Effector CD4-positive, alpha-beta T cell (primary cell): ENCODE results near the gene SLC15A4.
"Not testable (repeated sequence)": the region's sequence is repeated elsewhere in the genome, so short reads cannot be mapped to it uniquely, and the experiment has no call there.

Experiments
- DNase-seq: peaks from one replicate; pipeline ENCODE4 v3.0.0-alpha.2; 2020

Gene SLC15A4

DNA sequence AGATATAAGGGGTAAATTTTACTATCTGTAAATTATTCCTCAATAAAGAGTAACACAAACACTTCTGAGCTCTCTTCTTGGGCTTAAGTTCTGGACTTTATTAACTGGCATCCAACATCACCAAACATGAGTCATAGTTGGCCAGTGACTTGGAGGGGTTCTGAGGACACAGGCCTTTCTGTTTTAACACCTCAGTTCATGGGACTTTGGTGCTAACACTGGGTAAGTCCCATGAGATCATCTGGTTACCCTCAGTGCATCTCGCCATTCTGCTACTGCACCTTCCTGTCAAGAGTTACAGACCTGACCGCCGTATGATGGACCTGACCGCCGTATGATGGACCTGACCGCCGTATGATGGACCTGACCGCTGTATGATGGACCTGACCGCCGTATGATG is 9.9 kb downstream of the SLC15A4 start:
- DNase-seq = no peak

DNA sequence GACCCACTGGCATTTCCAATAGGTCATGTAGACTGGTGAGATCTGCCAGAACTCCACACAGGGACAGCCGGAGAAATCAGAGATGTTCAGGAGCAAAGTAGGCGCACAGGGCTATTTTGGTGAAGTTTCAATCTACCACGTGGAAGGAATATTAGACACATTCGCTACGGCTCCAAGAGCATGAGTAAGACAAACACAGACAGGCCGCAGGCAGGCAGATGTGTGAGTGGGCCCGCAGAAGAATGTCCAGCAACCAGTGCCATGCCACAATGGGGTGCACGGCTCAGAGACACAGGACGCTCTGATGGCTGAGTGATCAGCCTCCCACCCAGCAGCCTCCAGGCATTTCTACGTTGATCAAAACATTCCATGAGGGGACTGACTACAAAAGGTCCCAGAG is 10.4 kb downstream of the SLC15A4 start:
- DNase-seq = no peak

DNA sequence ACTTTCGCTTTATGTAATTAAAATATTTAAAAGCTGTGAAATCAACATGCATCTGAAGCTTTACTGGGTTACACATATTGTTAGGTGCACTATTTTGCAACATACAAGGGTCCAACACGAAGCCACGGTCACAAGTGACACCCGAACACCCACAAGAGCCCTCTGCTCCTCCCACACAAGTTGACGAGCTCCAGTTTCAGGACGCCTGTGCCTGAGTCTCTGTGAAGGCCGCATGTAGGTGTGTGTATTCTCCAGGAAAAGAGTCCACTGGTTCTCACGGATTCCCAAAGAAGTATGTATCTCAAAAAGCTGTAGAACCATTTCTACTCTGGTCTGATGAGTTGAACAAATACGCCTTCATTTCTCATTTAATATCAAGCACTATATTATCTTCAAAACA is 12.0 kb downstream of the SLC15A4 start:
- DNase-seq = no peak

DNA sequence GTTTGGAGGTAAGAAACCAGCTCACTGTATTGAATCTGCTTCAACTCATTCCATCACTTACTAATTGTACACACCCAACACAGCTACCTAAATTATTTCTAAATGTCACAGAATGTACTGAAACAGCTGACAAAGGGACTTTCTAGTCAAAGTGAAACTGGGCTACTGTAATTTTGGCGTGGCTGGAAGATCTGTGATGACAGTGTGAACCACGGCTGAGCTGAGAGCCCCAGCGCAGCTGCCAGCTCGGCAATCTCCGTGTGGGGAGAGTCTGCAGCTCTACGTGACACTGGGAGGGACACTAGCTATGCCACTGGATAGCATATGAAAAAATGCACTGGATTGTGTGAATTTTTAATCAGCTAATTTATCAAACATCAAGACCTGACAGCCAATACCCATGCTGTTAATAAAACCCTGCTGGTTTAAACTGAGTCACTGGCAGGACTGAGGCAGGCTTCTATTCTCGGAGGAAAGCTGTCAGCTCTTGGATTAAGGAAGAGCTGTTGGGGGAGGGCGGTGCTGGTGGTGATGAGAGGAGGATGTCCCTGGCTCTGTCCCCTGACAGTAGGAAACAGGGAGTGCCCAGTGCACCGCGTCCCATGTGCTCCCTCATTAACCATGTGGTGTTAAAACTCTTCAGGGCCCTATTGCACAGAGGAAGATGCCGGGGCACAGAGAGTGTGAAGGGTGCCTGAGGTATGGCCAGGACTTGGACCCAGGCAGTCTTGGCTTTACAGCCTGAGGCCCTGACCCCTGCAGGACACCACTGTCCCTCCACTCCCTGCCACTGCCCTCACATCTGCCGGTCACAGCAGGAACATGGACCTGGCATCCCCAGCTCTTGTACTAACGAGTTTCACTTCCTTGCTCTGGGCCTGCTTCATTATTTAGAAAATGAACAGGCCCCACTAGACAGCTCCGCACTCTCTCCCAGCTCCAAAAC is 13.3 kb downstream of the SLC15A4 start:
- DNase-seq = no peak

DNA sequence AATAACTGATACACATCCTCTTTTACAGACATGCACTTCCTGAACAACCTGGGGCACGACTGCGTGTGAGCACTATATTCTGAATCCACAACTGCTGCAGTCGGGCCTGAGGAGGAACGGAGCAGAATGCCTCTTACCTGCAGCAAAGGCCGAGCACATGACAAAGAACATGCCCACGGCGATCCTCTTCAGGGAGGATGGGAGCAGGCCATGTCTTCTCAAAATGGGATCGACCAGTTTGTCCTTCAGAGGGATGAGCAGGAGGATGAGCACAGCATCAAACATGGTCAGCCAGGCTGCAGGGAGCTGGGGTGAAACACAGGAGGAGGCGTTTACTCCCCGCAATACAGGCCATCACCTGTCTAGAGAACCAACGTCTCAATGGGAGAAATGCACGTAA is 15.1 kb downstream of the SLC15A4 start:
- no peak for DNase-seq

DNA sequence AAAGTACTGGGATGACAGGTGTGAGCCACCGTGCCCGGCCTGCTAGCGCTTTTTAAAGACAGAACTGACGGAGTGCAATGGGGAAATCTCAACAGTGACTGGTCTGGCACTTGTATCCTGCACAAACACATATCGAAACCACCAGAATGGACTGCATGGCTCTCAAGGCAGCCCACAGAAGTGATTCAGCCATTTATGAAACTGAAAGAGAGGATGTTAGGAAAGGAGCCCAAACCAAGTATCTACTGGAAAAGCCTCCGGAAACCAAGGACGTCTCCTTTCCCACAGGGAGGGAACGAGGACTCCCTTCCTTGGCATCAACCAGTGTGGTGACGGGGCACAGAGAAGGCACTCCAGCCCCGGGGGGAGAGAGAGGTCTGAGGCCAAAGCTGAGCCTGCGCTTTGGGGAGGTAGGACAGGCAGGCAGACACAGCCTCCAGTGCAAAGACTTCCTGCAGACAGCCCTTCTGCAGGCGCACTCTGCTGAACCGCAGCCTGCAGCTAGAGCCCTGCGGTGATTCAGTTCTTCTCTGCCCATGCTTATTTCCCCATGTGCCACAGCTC is 16.5 kb downstream of the SLC15A4 start:
- DNase-seq = no peak

DNA sequence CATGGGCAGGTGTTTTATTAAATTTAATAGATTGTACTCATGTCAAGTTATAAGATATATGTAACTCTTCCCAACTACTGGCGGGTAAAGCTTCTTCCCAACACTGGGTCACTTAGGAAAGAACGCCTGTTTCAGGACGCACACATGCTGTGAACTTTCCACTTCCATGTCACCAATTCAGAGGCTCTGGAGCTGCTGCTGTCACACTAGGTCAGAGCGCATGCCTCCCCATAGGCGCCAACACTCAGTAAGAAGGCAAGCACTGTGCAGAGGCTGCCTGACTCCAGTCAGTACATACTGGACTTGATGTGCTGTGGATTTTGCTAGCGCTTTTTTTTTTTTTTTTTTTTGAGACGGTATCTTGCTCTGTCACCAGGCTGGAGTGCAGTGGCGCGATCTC is 17.2 kb downstream of the SLC15A4 start:
- DNase-seq = no peak

DNA sequence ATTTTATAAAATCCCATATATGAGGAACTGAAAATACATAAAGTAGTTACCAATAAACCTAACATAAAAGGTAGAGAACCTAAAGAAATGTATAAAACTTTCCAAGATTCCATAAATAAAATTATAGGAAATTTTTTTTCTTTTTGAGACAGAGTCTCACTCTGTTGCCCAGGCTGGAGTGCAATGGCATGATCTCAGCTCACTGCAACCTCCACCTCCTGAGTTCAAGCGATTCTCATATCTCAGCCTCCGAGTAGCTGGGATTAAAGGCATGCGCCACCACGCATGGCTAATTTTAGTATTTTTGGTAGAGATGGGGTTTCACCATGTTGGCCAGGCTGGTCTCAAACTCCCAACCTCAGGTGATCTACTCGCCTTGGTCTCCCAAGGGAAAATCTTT is 18.4 kb downstream of the SLC15A4 start:
- not testable (repeated sequence) for DNase-seq

DNA sequence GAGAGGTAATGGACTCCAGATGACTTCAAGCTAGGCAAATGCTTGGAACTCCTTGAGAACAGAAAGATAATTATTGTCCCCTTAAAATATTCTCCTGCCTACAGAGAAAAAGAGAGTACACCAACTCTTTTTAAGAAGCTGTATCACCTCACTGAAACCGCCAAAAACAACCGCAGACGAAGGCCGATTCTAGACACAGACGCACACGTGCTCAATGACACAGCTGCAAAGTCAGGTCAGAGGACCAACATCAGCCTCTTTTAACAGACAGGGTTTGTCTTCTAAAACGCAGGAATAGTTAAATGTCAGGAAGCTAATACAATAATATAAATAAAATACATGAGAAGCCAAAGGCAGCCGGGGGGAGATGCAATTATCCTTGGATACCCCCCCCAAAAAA is 19.0 kb downstream of the SLC15A4 start:
- DNase-seq = no peak

DNA sequence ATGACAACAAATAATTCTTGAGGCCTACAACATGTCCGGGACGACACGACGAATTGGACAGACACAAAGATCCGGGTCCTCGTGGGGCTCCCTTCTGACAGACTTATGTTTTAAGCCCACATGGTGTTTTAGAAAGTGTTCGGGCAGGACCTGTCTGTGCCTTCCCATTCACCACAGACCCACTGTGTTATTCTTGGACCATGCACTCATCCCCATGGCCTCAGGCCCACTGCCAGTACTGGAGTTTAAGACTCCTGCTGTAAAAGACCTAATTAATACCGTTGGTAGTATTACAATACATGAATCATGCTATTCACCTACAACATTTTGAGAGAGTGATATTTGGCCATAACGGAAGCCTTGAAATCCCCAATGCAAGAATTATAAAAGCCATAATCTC is 20.0 kb downstream of the SLC15A4 start:
- no peak for DNase-seq

DNA sequence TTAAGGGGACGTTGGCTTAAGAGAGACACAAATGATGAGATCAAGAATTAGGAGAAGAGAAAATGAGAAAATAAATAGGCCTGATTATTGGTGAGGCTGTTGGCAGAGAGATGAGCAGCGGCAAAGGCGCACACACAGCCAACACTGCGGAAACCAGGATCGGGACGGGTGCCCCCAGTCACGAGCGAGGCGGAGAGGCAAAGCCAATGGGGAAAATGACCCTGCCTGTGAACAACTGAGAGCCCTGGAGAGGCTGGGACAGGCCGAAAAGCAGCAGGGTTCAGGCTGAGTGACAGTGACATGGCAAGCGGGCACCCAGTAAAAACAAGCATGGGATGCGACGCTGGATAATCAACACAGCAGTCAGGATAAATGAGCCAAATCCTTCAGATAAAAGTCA is 21.0 kb downstream of the SLC15A4 start:
- DNase-seq = no peak

DNA sequence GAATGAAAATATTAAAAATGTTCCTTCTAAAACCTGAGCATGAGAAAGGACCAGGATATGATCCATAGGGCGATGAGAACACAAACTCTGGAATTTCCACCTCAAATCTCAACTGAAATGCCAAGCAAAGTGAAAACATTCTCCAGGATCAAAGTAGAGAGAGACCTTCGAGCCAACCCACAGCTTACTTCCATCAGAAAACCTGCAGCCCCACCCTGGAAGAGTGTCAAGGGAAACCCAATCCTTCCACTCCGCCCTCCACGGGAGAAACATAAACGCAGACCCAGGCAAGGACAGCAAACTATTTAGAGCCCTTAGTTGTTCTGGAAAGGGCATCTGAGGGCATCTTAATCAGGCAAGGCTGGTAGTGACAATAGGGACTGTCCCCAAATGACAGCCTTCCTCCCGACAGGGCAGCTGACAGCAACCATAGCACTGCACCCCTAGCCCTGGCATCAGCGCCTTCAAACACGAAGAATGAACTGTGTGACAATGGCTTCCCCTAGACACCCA is 21.8 kb downstream of the SLC15A4 start:
- DNase-seq = no peak

DNA sequence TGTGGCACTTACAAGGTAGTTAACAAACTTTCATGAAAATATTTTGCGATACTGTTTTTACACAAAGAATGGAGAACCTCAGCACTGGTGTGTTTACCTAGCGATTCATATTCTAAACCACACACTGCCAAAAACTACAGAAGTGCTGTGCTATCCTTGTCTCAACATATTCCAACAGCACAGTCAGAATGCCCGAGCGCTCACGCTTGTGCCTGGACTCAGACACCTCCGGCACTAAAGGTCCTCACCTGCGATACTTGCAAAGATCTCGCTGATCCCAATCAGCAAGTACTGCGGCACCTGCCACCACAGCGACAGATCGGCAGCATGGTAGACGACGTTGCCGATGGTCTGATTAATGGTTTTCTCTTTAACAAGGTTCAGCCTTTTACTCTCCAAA is 23.2 kb downstream of the SLC15A4 start:
- no peak for DNase-seq

DNA sequence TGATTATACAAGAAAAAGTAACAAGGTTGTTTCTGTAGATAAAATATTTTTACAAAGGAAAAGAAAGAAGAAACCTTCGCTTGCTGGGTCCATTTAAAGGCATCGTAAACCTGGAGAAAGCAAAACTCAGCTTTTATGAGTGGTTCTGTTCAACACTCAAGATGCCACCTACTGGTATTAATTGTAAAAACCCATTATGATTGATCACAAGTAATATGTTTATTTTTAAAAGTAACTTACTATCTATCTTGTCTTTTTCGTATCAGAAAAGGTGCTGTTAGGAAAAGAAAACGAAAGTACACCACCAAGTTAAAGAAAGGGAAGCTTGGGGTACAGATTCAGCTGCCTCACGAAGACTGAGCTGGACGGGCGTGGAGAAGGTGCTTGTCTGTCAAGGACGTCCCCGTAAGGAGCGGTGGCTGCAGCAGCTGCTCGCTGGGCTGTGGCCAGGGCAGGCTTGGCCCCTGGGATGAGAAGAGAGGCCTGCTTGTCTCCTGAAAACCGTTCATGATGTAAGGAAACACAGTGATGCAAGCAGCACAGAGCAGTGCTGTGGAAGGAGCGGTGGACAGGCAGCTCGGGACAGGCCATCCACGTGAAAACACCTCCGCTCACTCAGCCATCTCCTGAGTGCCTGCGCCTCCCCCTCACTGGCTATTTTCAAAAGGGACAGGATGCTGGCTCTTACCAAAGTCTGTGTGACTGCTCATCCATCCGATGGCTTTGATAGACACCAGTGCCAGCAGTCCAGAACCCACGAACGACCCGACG is 25.0 kb downstream of the SLC15A4 start:
- no peak for DNase-seq

DNA sequence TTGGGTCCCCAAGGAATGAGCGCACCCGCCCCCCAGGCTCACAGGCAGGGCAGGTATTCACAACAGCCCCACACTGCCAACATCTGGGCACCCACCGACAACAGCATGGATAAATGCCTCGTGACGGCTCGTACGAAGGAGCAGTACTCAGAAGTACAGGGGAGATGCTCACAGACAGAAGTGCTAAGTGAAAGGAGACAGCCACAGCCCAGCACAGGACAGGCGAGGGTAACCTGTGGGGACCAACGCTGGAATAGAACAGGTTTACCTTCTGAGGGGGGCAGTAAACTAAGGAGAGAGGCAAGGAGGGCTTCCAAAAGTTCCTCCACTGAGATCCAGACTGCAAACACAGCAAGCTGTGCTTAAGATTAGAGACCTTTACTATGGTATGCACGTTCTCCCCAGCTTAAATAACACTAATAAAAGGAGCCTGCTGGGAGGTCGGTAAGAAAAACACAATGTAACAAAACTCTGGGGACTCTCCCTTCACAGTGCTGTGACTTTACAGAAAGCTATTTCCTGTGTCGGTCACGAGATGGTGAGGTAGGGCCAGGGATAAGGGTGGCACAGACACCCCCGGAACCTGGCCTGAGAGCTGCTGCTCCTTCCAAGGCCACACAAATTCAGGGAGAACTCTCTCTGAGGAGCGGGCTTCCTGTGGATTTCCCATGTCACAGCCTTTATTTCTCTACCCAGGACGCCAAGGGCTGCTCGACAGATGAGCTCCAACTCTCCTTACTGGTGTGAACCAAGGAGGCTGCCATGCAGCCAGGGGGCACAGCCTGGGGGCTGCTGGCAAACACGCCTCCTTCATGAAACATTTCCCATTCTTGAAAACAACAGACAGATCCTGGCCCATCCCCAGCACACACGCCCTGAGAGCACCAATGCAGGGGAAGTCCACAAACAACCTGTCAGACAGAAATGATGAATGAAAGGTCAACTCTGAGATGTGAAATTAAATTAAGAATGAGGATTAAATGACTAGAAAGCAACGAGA is 26.3 kb downstream of the SLC15A4 start:
- no peak for DNase-seq

DNA sequence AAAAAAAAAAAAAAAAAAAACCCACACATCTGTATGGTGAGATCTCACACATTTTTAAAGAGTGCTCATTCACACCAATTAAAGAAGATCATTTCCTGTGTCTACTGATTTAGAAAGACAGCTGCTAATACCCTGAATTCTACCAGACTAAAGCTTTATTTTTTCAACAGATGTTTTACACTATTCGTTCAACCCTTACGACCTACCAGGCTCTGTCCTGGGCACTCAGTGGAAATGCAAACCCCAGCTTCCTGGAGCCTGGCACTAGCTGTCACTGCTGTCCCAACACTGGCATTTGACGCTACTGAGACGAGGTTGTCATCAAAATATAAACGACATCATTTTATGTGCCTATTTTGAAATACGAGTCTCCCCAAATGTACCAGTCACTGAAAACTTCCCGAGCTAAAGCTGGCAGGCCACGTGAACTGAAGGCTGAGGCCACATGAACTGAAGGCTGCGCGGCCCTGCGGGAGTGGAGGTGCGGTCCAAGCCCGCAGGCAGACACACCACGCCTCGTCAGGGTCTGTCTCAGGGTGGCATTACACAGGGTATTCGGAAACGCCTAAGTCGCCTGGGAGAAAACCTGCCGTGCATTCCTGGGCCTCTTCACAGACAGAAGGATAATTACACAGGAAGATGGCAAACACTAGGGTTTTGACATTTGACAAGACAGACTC is 27.2 kb downstream of the SLC15A4 start:
- no peak for DNase-seq

DNA sequence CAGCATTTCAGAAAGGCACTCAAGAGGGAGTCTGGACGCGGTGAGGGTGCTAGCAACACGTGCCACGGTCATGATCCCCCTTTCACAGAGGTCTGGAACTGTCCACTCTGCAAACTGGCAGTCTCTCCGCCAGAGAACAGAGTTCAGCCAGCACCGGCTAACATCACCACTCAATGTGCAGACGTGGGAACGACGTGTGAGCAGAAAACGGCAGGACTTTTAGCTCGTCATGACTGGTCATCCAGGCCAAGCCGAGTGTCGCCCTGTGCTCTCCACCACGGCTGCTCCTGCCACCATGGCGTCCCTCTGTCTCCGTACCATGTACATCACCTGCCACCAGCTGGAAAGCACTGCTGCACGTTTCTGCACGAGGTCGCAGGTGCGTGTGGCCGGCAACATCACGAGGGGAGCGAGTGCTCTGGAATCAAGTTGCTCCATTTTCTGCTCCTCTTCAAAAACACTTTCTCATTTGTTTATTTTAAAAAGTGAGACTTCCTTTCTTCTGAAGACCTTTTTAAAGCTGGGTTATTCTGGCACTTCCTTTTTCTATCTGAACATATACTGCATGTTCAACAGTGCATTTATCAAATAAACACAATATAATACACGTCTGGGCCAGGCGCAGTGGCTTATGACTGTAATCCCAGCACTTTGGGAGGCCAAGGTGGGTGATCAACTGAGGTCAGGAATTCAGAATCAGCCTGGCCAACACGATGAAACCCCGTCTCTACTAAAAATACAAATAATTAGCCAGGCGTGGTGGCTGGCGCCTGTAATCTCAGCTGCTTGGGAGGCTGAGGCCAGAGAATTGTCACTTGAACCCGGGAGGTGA is 28.0 kb downstream of the SLC15A4 start:
- no peak for DNase-seq

DNA sequence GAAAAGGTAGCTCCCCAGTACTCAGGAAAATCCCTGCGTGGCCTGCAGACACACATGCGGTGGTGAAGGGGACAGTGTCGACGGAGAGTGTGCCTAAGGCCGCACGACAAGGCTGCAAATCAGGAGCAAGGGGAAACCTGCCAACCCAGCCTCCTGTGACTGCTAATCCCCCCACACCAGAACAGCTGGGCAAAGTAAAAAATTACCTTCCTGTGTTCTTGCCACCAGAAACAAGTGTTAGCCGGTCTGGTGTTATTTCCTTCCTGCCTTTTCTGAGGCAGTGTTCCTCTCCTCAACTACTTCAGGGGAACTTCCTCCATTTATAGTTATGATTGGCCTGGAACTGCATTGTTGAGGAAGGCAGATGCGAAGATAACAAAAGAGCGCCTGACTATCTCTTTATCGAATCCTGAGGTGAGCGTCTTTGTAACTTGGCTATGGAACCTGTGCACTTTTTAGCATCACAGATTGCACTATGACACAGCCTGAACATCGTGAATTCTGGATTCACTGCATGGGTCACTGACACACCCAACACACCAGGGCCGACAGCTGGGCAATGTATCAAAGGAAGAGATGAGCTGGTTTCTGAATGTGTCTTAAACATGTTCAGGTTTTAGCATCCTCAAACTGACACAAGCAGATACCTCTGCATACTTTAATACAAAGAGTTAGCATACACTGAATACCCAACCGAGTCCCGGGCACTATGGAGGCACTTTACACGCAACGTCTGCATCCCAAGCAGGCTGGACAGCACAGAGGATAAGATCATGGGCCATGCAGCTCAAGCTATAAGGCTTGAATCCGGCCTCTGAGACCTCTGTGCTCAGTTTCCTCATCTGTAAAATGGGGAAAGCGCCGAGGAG is 28.9 kb downstream of the SLC15A4 start:
- DNase-seq = no peak

DNA sequence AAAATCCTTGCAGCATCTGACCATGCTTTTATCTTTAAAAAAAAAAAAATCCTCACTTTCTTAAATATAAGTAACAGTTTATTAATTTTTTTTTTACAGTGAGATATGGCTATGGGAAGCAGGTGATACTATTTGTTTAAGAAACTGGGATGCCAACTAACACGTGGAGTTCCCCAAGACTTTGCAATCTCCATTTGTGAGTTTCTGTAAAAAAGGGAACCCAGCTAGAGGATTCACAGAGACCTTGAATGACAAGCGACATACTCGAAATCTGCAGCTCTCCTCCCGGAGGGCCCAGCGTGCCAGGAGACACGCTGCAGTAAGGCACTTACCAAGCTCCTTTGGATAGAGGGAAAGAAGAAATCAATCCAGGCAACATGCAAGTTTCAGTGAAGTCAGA is 30.1 kb downstream of the SLC15A4 start:
- DNase-seq = no peak

DNA sequence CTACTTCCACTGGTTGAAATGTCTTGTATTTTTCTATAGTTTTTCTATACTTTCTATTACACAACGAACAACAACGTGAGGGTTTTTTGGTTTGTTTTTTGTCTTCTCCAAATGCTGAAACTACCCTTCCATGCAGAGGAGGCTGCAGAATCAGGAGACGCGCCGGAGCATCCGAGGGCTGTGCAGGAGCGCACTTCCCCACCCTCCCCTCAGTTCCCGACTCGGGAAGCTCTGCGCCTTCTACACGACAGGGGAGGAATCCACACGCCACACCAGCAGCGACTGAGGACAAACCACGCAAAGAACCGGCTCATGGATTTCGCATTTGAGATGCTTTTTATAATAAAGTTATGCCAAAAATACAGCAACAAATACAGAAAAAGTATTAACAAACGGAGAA is 30.9 kb downstream of the SLC15A4 start:
- DNase-seq = no peak
